Suprapubic skin (tissue), 3 donors: ENCODE data around the gene GLE1.

ENCODE experiments used
- POLR2AphosphoS5 ChIP-seq, 3 donors: sonication (generic); formaldehyde crosslinking; IDR thresholded peaks; one replicate each; pipeline ENCODE4 v1.6.1; 2017; ENCODE audit warnings: antibody characterized with exemption in 3 of 3
- TF ChIP-seq, protein P1 (sequence below), 2 donors: fragments of 200-600 bp in 1 of 2; fragments of 450-650 bp in 1 of 2; sonication (generic) in 1 of 2; IDR thresholded peaks; one replicate each; pipeline ENCODE4 v1.5.1; 2016 to 2019; ENCODE audit warnings: antibody characterized with exemption in 2 of 2, mild to moderate bottlenecking in 1 of 2, moderate library complexity in 1 of 2

DNA sequence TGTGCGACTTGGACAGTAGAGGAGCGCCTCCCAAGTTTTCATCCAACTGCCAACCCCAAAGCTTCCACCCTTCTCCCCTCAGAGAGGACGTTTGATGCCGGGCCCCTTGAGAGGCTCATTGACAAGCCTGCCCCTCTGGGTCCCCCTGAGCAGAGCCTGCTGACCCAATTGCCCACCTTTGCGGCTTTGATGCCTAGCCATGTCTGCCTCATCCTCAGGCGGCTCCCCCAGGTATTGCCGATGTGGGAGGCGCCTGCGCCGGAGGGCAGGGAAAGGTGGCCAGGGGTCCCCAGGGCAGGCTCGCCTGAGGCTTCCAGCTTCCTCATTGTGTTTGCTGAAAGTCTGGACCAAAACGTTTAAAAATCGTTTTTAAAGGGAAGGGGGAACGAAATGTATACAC lies 47.3 kb upstream of the GLE1 start:
- no peak for TF ChIP-seq POLR2AphosphoS5 (IDR thresholded peaks at IDR 0.05)
- TF ChIP-seq, protein P1, sequence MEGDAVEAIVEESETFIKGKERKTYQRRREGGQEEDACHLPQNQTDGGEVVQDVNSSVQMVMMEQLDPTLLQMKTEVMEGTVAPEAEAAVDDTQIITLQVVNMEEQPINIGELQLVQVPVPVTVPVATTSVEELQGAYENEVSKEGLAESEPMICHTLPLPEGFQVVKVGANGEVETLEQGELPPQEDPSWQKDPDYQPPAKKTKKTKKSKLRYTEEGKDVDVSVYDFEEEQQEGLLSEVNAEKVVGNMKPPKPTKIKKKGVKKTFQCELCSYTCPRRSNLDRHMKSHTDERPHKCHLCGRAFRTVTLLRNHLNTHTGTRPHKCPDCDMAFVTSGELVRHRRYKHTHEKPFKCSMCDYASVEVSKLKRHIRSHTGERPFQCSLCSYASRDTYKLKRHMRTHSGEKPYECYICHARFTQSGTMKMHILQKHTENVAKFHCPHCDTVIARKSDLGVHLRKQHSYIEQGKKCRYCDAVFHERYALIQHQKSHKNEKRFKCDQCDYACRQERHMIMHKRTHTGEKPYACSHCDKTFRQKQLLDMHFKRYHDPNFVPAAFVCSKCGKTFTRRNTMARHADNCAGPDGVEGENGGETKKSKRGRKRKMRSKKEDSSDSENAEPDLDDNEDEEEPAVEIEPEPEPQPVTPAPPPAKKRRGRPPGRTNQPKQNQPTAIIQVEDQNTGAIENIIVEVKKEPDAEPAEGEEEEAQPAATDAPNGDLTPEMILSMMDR (IDR thresholded peaks at IDR 0.05): no peak
